Eye (tissue), 1 donor: ENCODE data around the gene ADH7.
"Not testable (repeated sequence)": the region's sequence is repeated elsewhere in the genome, so short reads cannot be mapped to it uniquely, and the experiment has no call there.

Experiments
- DNase-seq: peaks from one replicate; pipeline ENCODE4 v3.0.0-alpha.2; 2015

The ADH7 gene

DNA sequence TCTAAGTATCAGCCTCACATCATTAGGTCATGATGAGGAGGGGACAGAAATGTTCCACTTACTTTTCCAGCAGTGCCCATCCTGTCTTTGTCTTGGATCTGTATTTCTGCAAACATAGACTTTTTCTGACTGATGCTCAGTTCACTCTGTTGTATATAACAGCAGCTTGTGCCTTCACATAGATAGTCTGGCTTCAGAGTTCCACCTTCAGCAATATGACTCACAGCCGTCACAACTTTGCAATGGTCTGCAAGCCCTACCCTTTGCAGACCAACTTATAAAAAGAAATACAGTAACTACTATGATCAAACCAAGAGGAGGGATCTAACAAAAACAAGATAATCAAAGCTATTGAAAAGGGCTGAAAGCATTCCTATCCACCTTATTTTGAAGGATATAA lies at the start of gene ADH7:
TSS of gene ADH7 (minus strand) at position 189 of the 400 bp plus-strand sequence. CDS start at position 80, 109 bp downstream.
- DNase-seq = no peak

DNA sequence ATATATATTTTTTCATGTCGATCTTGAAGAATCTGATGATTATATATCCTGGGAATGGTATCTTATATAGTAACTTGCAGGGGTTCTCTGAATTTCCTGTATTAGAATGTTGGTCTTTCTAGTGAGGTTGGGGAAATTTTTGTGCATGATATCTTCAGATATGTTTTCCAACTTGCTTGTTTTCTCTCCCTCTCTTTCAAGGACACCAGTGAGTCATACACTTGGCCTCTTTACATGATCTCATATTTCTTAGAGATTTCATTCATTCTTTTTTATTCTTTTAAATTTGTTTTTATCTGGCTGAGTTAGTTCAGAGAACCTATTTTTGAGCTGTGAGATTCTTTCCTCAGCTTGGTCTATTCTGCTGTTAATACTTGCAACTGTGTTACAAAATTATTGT lies 48.5 kb upstream of the ADH7 start:
- no peak for DNase-seq

DNA sequence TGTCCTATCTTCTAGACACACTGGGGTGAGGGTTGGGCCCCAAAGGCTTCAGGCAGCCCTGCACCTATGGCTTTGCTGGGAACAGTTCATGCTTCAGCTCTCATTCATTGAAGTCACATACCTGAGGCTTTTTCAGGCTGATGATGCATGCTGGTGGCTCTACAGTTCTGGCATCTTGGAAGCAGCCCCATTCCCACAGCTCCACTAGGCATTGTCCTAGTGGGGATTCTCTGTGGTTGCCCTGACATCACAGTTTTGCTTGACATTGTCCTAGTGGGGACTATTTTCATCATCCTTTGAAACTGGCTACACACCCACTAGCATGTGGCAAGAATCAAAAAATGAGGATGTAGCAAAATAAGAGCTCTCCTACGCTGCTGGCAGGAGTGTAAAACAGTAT lies 38.0 kb upstream of the ADH7 start:
- DNase-seq = no peak

DNA sequence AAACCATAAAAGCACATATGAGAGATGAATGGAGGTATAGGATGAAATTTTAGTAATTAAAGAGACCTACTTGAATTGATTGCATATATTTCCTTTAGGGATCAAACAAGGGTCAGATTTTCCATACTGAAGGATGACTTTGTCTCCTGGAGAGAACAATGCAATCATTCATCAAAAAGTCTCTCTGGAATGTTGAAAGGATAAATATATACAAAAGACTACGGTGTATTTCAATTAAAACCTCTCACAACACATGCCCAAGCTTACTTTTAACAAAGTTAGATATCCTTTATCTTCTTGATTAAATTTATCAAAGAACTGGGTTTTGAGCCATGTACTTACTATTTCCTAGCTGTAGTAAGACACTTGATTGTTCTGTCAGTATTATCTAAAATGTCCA lies 36.8 kb upstream of the ADH7 start:
- no peak for DNase-seq

DNA sequence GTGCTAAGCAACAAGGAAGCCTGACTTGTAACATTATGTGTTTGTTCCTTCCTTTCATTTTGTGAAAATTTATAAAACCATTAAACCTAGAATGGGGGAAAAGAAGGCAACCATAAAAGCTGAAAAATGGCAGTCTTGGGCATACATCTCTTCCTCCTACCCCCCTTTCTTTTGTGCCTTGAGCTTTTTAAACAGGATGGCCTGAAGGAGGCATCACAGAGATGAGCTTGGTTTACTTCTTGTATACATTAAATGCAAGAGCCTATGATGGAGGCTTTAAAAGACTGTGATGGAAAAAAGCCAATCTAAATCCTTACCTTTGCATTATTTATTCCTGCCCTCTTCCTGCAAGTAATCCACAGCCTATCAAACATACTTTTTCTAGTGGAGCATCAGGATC lies 36.2 kb upstream of the ADH7 start:
- DNase-seq = no peak

DNA sequence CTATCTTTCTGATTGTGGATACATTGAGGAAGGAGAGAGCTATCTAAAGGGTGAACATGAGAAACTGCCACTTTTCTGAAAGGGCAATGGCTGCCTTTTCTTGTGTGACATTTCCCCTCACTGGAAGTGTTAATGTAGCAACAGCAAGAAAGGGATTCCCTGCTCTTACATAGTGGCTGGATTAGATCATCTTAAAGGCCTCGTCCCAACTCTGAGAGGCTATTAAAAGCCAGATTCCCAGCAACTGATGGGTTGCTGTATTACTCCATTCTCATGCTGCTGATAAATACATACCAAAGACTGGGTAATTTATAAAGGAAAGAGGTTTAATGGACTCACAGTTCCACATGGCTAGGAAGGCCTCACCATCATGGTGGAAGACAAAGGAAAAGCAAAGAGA lies 33.7 kb upstream of the ADH7 start:
- no peak for DNase-seq

DNA sequence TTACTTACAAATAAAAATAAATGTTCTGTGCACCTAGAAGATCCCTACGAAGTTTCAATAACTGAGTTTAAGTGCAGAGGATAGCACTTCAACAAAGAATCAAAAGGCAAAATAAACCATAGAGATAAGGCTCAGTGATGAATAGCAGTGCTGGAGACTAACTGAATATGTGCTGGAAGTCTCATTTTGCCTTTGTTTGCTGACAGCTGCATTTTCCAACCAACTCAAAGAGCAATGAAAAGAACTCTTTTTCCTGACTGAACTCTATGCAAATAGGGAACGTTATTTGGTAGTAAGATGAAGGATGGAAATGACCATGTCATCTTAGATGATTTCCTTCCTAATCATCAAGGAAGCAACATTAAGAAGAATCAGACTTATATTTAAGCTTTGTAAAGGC lies 32.7 kb upstream of the ADH7 start:
- DNase-seq = no peak

DNA sequence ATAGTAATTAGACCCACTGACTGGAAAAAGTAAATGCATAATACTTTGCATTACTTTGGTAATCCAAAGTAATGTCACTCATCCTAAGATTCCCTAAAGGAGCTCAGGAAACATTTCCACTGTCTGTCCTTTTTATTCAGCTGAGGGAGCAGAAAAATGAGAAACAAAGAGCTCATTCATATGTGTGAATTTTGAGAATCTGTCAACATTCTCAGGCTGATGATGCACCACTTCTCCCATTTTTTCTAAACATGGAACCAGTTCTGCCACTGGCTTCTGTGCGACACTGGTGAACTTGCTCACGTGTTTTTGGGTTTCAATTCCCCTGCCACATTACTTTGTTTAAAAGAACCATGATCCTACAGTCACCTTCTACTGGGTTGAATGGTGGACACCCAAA lies 28.4 kb upstream of the ADH7 start:
- no peak for DNase-seq

DNA sequence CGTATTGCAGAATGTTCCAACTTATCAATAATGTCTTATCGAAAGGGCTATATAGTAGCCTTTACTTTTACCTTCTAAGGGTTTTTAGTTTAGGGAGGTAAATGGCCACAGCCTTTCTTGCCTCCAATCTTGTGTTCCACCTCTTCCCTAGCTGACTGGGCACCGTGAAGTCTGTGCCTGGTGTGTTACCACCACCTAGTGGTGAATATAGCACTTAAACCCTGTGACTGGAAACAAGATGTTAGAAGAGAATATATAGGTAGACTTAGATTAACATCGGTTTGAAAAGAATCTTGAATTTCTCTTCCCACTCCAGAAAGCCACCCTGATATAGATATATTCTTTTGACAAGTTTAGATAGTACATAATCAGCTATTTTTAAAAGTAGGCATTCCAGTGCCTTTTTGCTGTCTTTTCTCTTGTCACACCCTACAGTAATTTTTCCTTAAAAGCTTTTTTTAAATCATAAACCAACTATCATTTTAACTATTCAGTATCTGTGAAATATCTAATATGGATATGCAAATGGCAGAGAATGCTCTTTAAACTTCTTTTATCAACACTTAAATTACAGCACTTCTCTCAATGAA lies 27.8 kb upstream of the ADH7 start:
- peak; percentile 86 for DNase-seq

DNA sequence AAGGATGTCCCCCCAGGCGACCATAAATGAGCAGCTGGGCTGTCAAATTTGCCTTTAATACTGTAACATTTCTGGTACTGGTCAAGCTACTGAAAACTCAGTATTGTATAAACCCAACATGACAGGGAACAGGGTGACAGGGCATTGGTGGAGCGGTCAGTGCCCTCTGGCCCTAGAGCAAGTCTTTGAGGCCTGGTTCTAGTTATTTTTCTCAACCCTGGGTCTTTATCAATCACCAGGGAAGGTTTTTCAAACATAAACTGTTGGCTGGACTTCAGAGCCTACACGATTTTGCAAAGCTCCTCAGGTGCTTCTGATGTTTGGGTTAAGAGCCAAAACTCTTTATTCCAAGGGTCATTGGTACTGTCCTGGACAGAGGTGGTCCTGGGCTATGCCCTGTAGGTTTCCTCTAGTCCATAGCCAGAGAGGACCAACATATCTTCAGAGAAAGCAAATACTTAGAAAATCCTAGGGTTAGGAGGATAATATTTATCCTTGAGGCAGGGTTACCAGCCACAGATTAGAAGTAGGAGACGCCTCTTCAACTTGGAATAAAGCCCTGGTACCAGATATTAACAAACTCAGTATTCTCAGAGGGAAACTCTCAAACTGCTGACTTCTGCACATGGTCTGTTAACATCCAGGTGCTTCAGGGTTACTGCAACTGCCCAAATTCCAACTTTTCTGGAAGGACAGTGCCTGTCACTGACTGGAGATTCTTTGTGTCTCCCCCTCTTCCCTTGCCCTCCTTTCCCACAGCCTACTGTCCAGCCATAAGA lies 26.7 kb upstream of the ADH7 start:
- no peak for DNase-seq

DNA sequence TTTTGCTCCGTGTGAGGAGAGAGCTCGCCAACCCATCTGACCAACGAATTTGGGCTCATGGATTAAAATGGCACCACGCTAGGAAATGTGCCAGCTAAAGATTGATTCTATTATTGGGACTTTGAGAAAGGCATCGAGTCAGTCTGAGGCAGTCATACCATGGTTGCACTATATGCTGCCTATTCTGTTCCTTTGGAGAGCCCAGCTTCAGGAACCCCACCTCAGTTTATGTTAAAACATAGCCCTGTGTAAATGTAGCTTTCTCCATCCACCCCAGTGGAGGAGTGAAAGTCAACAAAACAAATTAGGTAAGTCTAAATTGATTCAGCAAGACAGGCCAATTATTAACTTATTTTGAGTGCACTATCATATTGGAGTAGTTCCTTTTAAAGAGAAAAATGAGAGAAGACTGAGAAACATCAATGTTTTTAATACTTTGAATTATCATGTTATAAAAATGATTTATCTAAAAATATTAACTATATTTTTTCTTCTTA lies 24.5 kb upstream of the ADH7 start:
- DNase-seq = no peak

DNA sequence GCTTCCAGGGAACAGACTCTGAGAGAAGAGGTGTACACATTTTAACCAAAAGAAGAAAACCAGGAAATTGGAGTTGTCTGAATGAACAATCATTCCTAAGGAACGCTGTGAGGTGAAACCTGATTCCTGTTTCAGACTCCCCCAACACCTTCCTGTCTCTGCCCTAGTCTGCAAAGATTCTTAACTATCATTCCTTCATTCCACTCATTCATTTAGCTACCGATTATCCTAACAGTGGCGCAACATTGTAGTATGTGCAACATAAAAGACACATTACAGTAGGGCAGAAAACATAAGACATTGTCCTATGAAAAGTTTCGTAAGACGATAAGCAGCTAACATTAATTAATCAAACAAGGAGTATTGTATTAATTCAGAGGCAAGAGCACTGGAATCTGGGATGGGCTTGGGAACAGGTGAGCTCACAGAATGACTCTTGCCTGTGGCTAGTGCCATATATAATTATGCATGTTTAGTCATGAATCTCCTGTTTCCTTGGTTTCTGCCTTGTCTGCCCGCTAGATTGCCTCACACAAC lies 23.8 kb upstream of the ADH7 start:
- DNase-seq = no peak

DNA sequence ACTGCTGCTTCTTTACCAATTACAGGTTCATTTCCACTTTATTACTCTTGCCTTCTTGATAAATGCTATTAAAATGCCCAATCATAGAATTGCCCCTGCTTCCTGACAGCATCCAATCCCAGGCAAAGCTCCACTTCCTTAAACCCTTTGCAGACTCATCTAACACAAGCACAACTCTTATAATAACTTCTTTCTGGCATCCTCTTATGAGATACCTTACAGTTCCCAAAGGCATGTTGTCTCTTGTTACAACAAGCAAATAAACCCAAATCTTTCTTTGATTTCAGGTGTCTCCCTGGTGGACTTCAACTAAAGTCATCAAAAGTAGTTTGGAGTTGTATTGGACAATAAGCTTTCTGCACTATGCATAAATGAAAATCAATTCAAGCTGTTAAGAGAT lies 22.5 kb upstream of the ADH7 start:
- no peak for DNase-seq

DNA sequence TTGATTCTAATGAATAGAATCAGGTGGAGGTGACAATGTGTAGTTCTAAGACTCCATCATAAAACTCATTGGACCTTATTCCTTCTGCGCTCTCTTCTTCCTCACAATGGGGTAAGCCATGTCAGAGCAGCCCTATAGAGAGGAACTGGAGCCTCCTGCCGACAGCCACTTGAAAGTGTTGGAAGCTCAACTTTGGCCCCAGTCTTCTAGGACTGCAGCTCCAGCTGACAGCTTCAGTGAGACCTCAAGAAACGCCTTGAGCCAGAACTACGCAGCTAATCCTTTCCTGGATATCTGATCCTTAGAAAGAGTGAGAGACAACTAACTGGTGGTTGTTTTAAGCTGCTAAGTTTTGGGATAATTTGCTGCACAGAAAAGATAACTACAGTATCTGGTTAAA lies 22.1 kb upstream of the ADH7 start:
- DNase-seq = no peak

DNA sequence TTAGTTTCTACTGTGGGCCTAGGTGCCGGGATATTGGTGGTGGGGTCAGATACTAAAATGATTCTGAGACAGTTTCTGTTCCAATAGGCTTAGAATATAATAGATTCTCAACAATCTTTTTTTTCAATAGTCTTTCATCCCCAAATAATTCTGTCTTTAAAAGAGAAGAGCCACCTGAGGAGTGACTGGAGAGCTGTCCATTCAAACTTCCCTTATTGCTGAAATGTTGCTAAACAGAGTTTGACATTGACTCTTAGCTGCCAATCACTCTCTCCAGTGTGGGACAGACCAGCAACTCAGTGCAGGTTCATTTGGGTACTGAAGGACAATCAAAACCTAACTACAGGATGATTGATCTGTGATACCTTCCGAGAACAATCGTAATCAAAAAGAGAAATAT lies 12.4 kb upstream of the ADH7 start:
- DNase-seq = no peak

DNA sequence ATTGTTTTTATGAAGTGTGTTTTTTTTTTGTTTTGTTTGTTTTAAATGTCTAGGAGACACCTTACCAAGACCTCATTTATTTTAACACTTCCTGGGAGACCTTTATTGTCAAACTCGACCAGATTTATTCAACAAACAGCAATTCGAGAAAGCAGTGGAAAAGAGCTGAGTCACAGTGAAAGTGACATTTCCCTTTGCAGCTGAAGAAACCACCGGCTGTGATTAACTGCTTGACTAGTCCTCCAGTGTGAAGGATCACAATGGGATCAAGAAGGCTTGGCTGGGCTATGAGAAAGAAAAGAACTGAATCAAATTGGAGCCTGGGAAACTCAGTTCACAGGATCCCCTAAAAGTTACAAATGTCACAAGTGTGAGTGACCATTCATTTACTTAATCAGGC lies 11.9 kb upstream of the ADH7 start:
- peak; percentile 24 for DNase-seq

DNA sequence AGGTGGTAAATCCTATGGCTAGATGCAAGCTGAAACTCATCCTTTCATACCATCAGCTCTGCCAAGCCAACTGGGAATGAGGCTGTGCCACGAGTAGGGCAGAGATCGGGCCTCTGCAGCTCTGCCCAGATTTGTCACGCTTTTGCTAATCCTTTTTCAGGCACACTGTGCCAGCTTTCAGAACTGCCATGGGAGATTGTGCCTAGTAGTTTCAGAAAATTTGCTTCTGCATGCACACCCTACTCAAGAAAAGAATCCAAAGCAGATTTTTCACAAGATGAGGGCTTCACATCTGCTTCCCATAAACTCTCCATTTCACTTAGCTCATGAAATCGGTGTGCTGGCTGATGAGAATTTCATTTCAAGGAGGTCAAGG lies 3.3 kb upstream of the ADH7 start:
- DNase-seq = peak; percentile 20

DNA sequence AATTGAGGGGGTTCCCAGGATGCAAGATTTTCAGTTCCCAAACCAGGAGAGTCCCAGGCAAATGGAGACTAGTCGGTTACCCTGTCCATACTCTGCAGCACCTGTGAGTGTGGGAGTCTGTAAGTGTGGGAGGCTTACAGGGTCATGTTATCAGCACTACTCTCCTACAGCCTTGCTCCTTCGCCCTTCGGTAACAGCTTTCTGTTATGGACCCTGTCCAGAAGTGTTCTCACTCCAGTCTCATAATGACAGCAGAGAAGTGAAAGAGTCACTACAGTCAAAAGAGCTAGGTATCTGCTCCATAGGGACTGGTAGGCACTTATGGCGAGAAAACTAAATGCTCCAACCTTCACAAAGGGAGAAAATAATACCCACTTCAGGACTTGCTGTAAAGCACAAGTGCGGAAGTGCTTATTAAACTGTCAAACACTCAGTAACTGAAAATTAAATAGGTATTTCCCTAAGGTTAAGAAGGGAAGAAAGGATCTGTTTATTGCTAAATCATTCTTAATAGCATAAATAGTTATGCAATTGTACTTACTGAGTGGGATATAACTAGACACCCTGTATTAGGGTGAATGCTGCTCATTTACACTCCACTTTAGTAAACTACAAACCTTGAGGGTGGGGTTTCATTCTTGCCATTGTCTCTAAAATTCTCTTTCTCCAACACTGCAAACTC lies 2.7 kb upstream of the ADH7 start:
- DNase-seq = no peak

DNA sequence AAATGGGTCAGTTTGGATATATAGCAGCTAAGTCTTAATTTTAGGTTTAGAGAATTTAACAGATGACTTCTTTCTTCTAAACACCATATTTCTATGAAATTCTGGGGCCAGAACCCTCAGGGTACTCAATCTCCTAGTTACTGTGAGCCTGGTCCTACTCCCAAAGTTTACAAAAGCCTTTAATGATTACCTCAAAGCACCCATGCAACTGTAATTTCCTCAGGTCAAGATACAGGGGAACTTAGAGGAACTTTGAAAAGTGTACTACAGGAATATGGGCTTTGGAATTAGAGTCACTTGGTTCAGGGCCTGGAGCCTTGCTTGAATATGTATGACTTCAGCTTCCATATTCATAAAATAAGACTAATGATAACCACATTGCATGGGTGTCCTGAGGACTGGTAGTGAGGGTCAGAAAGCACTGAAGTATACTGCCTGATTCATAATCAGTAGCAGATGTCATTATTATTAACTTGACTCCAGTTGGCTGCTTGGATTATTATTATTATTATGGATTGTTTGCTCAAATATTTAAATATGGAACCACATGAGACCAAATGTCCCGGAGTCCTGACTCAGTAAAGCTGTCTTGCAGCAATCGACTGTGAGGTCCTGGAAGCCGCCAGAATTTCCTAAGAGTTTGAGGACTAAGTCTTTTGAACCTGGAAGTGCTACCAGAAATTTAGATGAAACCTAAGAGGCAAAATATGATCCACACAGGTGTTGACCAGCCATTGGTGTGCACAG lies 2.0 kb upstream of the ADH7 start:
- peak; percentile 19 for DNase-seq

DNA sequence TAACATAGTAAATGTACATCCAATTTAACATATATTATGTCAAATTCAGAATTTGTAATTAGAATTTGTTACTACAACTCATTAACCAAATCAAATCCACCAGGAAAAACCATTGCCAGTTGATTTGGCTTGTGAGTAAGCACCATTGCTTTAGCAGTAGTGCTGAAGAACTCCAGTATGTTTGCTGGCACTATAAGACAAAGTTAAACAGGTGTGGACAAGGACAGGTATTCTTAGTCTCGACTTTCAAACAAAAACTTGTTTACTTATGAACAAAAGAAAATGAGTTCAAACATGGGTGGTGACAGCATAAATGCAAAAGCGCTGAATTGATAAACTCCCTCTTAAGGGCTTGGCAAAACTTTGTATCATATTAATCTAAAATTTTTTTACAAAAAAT lies 1.3 kb upstream of the ADH7 start:
- DNase-seq = no peak

DNA sequence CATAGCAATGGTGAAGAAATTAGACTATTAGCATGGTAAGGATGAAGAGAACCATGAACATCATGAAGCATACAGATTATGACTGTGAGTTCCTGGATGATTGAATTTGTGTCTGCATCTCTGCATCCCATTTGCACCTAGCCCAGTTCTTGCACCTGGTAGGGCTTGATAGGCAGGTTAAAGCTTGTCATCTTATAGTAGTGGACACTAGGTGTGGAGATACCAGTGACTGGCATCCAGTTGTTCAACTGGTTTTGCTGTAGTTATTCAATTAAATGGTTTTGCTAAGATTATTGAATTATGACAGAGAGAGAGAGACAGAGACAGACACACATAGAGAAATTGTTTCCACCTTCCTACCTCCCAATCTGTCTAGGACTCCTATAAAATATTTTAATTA lies 5.0 kb downstream of the ADH7 start:
- no peak for DNase-seq

DNA sequence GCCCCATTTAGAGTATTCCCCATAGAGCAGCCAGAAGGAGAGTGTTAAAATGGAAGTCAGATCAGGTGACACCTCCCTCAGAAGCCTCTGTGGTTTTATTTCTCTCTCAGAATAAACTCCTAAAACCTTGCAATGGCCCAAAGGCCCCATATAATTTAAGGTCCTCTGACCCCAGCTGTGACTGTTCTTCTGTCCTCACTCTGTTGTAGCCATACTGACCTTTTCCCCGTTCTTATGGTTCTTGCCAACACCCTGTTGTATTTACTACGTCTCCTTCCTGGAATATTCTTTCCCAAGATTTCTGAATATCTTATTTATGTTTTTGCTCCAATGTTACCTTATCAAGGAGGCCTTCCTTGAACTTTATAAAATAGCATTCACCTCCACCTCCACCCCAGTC lies 18.0 kb downstream of the ADH7 start:
- no peak for DNase-seq

DNA sequence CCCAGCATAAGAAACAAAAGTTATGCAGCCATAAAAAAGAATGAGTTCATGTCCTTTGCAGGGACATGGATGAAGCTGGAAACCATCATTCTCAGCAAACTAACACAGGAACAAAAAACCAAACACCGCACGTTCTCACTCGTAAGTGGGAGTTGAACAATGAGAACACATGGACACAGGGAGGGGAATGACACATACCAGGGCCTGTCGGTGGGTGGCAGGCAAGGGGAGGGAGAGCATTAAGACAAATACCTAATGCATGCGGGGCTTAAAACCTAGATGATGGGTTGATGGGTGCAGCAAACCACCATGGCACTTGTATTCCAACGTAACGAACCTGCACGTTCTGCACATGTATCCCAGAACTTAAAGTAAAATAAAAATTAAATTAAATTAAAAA lies 19.4 kb downstream of the ADH7 start:
- DNase-seq = not testable (repeated sequence)
